SK-N-SH treated with all-trans-retinoic acid at 6 μM for 48 hours (cell line): Measurements from ENCODE around the gene MYCBPAP.
A peak's percentile ranks its signal among the peaks of the same experiment; 100 is the strongest.

Experiments used
- ATAC-seq: fragments of 200-7000 bp; cut with Tn5 transposase; 3 replicates; pipeline ENCODE4 v1.9.1; 2020; ENCODE audit warnings: mild to moderate bottlenecking, moderate library complexity
- ARNTL ChIP-seq: fragments of 450-650 bp; formaldehyde crosslinking; IDR thresholded peaks from 2 replicates; pipeline ENCODE4 v1.5.0; 2020; ENCODE audit warnings: low read depth, mild to moderate bottlenecking, moderate library complexity, borderline replicate concordance
- BACH2 ChIP-seq: fragments of 250-450 bp; sonication (Bioruptor Pico); IDR thresholded peaks from 2 replicates; pipeline ENCODE4 v1.9.0; 2021; ENCODE audit warnings: mild to moderate bottlenecking, borderline replicate concordance
- CREB5 ChIP-seq: fragments of 250-450 bp; sonication (Bioruptor Pico); IDR thresholded peaks from 2 replicates; pipeline ENCODE4 v1.5.1; 2020; ENCODE audit warnings: low read depth, mild to moderate bottlenecking, moderate library complexity
- CSDC2 ChIP-seq: fragments of 250-450 bp; sonication (Bioruptor Pico); IDR thresholded peaks from 2 replicates; pipeline ENCODE4 v1.5.0; 2020; ENCODE audit warnings: mild to moderate bottlenecking, moderate library complexity
- CSRNP3 ChIP-seq: fragments of 250-450 bp; sonication (Bioruptor Pico); IDR thresholded peaks from 2 replicates; pipeline ENCODE4 v1.5.1; 2021; ENCODE audit warnings: mild to moderate bottlenecking, moderate library complexity
- ESRRG ChIP-seq: fragments of 250-450 bp; sonication (Bioruptor Pico); IDR thresholded peaks from 2 replicates; pipeline ENCODE4 v1.6.1; 2021; ENCODE audit warnings: mild to moderate bottlenecking
- GLIS3 ChIP-seq: fragments of 250-450 bp; sonication (Bioruptor Pico); IDR thresholded peaks from 2 replicates; pipeline ENCODE4 v1.5.0; 2020; ENCODE audit warnings: mild to moderate bottlenecking, moderate library complexity
- ISL1 ChIP-seq: fragments of 250-450 bp; sonication (Bioruptor Pico); IDR thresholded peaks from 2 replicates; pipeline ENCODE4 v2.1.2; 2022; ENCODE audit warnings: mild to moderate bottlenecking, moderate library complexity
- OSR1 ChIP-seq: fragments of 250-450 bp; sonication (Bioruptor Pico); IDR thresholded peaks from 2 replicates; pipeline ENCODE4 v1.8.0; 2022; ENCODE audit warnings: moderate library complexity, mild to moderate bottlenecking, inconsistent platforms
- PATZ1 ChIP-seq: fragments of 250-450 bp; sonication (Bioruptor Pico); IDR thresholded peaks from 2 replicates; pipeline ENCODE4 v1.8.0; 2020; ENCODE audit warnings: mild to moderate bottlenecking, moderate library complexity, borderline replicate concordance
- POU6F1 ChIP-seq: fragments of 250-450 bp; sonication (Bioruptor Pico); IDR thresholded peaks from 2 replicates; pipeline ENCODE4 v1.8.0; 2021; ENCODE audit warnings: low read depth, mild to moderate bottlenecking, moderate library complexity, borderline replicate concordance
- PPARA ChIP-seq: fragments of 250-450 bp; sonication (Bioruptor Pico); IDR thresholded peaks from 2 replicates; pipeline ENCODE4 v1.5.0; 2020; ENCODE audit warnings: mild to moderate bottlenecking, borderline replicate concordance
- SNAI2 ChIP-seq: fragments of 250-450 bp; sonication (Bioruptor Pico); IDR thresholded peaks from 2 replicates; pipeline ENCODE4 v1.5.0; 2020; ENCODE audit warnings: mild to moderate bottlenecking, moderate library complexity
- TCF4 ChIP-seq: fragments of 250-450 bp; sonication (Bioruptor Pico); IDR thresholded peaks from 2 replicates; pipeline ENCODE4 v1.8.0; 2021; ENCODE audit warnings: mild to moderate bottlenecking, moderate library complexity, borderline replicate concordance
- TOX ChIP-seq: fragments of 250-450 bp; sonication (Bioruptor Pico); IDR thresholded peaks from 2 replicates; pipeline ENCODE4 v1.8.0; 2021; ENCODE audit warnings: mild to moderate bottlenecking, moderate library complexity, borderline replicate concordance
- TSHZ2 ChIP-seq: fragments of 250-450 bp; sonication (Bioruptor Pico); IDR thresholded peaks from 2 replicates; pipeline ENCODE4 v1.5.0; 2020; ENCODE audit warnings: mild to moderate bottlenecking, moderate library complexity
- ZC3H10 ChIP-seq: fragments of 250-450 bp; sonication (Bioruptor Pico); IDR thresholded peaks from 2 replicates; pipeline ENCODE4 v1.5.1; 2021; ENCODE audit warnings: mild to moderate bottlenecking, moderate library complexity
- ZFP3 ChIP-seq: fragments of 250-450 bp; sonication (Bioruptor Pico); IDR thresholded peaks from 2 replicates; pipeline ENCODE4 v1.5.0; 2020; ENCODE audit warnings: mild to moderate bottlenecking, moderate library complexity
- ZFP30 ChIP-seq: fragments of 450-650 bp; formaldehyde crosslinking; IDR thresholded peaks from 2 replicates; pipeline ENCODE4 v1.5.0; 2022; ENCODE audit warnings: mild to moderate bottlenecking, moderate library complexity
- ZNF565 ChIP-seq: fragments of 450-650 bp; formaldehyde crosslinking; conservative IDR thresholded peaks from 2 replicates; pipeline ENCODE4 v1.5.0; 2020; ENCODE audit warnings: low read depth, mild to moderate bottlenecking, moderate library complexity
- ZNF70 ChIP-seq: fragments of 450-650 bp; formaldehyde crosslinking; IDR thresholded peaks from 2 replicates; pipeline ENCODE4 v1.5.0; 2020; ENCODE audit warnings: mild to moderate bottlenecking, moderate library complexity

MYCBPAP gene

GRCh38 chr17:50550661-50551432 lies 42.6 kb downstream of the MYCBPAP start:
- TF ChIP-seq ESRRG (CRISPR knock-in tag) (no peak), CSRNP3 (CRISPR knock-in tag) (no peak), TCF4 (no peak), ZNF70 (no peak), POU6F1 (CRISPR knock-in tag) (no peak), ZNF565 (CRISPR knock-in tag) (no peak), TOX (no peak), PATZ1 (CRISPR knock-in tag) (no peak), GLIS3 (CRISPR knock-in tag) (no peak), ZC3H10 (no peak), TSHZ2 (CRISPR knock-in tag) (no peak), ZFP30 (CRISPR knock-in tag) (no peak), CSDC2 (CRISPR knock-in tag) (no peak), BACH2 (CRISPR knock-in tag) (no peak), ZFP3 (CRISPR knock-in tag) (no peak), PPARA (no peak), ISL1 (no peak), OSR1 (CRISPR knock-in tag) (no peak), SNAI2 (no peak)
- ATAC-seq: peak; percentile 75

- TF ChIP-seq OSR1 (CRISPR knock-in tag) (no peak), ESRRG (CRISPR knock-in tag) (no peak), ZNF565 (CRISPR knock-in tag) (no peak), ARNTL (CRISPR knock-in tag) (no peak), SNAI2 (no peak), CSRNP3 (CRISPR knock-in tag) (no peak), CREB5 (CRISPR knock-in tag) (no peak), CSDC2 (CRISPR knock-in tag) (no peak), TCF4 (no peak), GLIS3 (CRISPR knock-in tag) (no peak)
These were observed 43.2 kb downstream of the MYCBPAP start for GRCh38 chr17:50551433-50551815.

More at GRCh38 chr17:50551433-50551815, 43.2 kb downstream of the MYCBPAP start:
- ATAC-seq: no peak
